Iris pigment epithelial cell (primary cell): ENCODE results near the gene FHIT.

Experiments used
- DNase-seq: peaks from one replicate; pipeline ENCODE4 v3.0.0-alpha.2; 2011; ENCODE audit warnings: low read depth

Gene FHIT

DNA sequence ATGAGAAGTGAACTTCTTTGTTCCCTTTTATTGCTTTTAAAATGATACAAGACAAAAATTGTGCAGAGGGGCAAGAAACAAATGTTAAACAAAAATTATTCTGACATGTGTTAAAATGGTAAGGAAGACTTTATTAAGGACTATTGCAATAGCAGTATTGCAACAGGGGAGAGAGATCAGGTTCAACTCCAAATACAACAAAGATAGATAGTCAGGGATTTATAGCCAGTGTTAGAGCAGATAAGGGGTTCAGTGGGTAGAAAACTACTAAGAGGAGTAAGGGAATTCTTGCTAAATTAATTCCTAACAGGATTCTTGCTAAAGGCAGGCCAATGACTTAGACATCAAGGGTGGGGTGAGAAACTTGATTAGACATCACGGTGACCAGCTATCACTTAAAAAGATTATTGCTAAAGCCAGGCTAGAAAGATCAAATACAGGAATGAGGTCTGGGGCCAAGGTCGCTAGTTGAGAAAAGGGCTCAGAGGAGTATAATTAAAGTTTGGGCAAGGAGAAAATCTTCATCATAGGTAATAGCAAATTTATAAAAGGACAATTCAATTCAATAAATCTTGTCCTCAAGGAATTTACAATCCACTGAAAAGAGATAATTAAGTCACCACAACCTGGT, 81.5 kb downstream of the FHIT start:
- no peak for DNase-seq

DNA sequence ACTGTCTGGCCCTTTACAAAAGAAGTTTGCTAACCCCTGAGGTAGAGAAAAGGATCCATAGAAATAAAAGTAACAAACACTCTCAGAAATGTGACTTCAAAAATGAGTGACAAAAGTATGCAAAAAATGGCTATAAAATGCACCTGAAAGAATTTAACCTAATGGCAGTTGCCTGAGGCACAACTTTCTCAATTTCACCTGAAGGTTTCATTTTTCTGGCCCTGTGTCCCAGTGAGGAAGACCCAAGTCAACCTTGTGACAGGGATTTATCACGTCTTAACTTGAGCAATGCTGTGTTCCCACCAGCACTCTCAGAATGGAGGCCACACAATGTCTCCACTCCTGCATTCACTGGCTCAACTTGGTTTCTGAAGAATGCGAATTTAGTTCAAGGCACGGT, 83.0 kb downstream of the FHIT start:
- DNase-seq: no peak

DNA sequence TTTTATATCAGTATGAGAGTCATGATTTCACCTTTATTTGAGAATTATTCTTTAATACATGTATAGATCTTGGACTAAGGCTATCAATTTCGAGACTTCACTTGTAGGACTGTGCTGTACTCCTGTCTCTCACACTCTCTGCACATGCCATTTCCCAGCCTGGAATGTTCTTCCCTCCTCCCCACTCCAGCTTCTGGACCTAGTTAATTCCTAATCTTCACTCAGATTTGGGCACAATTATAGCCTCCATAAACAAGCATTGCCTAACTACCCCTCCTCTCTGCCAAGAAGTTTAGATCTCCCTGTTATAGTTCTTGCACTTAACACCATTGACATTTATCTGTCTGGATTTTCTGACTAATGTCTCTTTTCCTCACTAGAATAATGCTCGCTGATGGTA, 88.3 kb downstream of the FHIT start:
- DNase-seq: no peak

DNA sequence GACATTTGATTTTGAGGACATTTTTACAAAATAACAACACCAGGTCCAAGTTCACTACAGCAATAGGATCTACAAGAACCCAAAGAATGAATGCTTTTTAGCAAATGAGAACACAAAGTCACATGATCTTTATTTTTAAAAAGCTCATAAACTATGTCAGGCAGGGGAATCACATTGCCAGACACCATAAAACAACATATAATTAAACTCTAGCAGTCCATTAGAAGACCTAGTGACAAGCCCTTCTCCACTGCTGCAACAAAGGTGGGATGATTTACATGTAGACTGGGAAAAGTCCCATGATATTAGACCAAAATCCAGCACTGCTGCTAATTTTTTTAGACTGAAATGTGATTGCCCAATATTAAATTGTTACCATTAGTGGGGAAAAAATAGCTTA, 92.6 kb downstream of the FHIT start:
- DNase-seq: no peak

DNA sequence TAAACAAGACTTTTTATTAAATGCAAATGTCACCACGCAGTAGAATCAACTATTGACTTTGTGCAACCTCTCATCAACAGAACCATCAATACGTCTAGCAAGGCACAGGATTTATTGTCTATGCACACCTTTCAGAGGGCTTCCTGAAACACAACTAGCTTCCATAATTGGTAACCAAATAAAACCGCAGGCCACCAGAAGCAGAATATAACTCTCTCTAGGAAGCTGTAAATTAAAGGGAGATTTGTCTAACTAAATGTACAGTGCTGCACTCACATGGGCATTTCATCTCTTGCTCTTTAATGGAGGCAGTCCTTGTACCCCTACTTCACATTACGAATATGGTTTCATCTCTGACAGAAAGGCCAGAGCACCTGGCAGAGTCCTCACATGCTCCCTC, 93.0 kb downstream of the FHIT start:
- DNase-seq: no peak

DNA sequence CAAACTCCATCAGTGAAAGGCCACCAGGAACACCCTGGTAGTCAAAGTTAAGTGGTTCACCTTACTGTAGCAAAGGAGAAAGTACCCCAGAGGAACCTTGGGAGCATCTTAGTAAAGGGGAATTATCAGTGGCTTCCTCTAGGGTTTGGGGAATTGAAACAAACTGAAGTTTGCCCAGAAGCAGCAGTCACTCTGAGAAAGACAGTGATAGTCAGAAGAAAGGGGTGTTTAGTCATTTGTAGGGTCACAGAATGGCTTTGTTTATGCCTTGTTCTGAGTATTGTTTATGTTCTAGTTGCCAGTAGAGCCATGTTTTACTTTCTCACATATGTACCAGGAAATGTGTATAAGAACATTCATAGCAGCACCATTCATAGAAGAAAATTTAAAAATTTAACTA, 93.8 kb downstream of the FHIT start:
- no peak for DNase-seq

DNA sequence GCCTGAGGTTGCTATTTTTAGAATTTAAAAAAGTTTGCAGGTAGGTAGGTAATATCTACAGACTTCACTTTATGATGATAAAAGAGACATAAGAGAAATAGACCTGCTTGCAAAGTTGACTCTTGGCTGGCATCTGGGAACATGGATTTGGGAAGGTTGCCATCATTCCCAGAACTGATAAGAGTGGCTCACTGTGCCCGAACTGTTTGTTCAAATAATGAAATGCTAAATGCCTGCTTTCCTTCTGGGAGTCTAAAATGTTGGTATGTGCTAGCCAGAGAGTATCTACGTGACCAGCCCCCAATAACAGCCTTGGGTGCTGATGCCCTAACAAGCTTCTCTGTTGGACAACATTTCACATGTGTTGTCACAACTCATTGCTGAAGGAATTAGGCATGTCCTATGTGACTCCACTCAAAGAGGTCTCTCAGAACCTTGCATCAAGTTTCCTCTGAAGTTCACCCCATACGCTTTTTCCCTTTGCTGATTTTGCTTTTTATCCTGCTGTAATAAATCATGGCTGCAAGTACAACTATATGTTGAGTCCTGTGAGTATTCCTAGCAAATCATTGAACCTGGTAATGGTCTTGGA, 95.5 kb downstream of the FHIT start:
- DNase-seq: no peak

DNA sequence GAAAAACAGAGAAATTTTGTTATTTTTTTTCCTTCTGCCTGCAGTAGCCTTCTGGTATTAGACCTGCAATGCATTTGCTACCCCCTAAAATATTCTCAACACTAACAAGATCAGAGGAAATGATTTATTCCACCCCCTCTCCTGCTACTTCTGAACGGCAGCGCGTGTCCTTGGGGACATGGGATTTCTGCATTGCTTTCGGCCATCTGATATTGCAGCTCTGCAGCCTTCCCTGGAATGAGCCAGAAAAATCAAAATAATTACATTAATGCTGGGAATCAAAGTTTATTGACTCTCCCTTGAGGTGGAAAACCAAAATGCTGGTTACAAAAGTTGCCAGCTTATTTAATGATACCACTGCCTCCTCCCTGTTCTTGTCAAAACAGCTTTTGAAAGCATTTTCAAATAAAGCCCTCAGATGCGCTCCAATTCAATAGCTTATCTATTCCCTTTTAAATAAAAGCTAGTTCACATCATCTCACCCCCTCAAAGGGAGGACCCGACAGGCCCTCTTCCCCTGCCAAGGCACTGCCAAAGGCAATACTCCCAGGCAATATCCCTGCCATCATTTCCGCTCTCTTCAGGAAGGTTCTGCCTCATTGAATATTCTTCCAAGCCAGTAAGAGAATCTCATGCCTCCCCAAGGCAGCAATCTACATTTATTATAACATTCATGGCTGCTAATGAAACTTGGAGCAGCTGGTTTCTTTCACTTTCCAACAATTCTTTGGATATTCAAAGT, 96.6 kb downstream of the FHIT start:
- DNase-seq: no peak

DNA sequence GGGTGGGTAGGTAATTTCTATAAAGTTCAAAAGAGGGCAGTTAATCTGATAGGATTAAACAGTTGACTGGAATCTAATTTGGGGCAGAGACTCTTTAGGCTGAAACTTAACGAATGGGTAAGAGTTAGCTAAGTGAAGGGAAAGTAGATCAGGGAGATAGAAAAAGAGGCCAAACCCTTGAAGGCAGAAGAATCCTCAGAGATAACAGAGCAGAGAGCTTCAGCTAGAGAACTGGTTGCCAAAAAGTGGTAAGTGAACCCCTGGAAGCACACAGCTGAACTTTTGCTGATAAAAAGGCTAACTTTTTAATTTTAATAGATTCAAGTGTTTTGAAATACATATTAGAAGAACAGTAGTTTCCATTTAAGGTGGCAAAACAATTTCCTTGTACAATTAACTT, 99.2 kb downstream of the FHIT start:
- no peak for DNase-seq

DNA sequence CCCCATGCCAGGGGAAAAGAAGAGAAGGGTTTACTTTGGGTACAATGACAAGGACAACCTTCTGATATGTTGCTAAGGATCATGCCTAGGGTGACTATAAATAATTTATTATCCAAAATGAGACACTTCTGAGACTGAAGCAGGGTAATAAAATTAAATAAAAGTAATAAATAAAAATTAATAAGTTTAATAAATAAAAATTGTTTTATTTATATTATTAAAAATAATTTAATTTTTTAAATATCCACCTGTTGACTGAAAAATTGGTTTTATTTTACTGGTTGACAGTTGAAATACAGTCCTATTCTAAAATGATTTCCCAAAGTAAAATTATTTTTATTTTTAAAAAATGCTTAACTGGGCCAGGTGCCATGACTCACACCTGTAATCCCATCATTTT, 102.0 kb downstream of the FHIT start:
- DNase-seq: no peak

DNA sequence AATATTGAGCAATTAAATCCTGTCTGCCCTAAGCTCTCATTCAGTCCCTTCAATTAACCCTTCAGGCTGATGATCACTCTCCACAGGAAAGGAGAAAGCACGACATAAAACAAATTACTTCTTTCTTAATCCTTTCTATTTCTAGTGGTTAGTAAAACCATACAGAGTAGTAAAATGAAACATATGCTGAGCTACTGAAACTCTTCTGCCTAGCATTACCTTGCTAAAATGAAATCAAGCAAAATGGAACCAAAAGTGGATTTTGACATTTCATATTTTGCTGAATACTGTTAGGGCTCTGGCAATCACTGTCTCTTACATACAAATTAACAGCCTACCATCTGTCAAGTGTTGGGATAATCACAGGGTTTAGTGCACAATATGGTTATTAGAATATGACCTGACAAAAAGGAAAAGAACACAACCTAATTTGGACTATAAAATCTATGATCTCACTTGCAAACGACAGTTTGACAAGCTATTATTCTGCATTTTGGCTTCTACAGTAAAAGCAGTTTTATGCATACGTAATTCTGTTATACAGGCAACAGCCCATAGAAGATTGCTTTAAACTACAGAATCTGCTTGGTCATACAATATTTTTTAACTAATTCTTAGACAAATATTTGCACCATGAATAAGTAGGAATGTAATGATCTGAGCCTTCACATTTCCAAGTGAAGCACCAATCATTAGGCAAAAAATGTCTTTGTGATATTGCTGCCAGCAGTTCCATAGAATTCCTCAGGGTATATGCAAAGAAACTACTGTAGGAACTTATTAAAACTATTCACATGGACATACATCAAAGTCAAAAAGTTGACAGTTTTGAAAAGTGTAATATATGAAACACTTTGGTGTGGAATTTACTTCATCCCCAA, 105.0 kb downstream of the FHIT start:
- DNase-seq: peak; percentile 2

DNA sequence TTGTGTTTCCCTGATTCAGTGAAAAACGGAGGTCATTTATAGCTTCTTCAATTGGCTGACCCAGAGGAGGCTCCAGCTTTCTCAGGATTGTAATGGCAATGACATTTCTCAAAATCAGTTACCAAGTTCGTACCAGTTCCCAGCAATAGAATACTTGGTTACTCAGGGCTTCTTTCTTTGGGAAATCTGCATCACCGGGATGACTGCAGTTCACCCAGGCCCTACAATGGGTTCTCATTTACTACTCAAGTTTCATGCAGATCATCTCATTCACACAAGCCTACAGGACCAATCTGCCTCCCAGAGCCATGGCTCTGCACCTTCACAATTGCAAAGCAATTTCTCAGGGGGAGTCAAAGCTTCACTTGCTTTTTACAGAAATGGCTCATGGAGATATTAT, 109.6 kb downstream of the FHIT start:
- DNase-seq: no peak

DNA sequence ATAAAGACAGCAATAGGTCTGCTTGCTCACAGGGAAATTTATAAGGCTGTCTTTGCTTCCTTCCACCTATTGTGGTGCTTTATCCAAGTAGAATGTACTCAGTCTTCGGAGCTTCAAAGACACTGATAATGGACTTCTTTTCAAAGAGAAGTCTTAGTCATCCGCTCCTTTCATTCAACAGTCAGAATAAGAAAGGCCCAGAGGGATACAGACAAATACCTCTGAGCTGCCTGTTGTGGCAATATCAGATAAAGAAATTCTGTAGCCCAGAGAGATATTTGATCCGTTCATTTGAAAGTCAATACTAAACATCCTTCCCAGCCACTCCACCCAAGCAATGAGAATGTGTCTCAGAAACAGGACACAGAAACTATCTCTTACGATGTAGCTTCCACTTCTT, 110.0 kb downstream of the FHIT start:
- DNase-seq: no peak

DNA sequence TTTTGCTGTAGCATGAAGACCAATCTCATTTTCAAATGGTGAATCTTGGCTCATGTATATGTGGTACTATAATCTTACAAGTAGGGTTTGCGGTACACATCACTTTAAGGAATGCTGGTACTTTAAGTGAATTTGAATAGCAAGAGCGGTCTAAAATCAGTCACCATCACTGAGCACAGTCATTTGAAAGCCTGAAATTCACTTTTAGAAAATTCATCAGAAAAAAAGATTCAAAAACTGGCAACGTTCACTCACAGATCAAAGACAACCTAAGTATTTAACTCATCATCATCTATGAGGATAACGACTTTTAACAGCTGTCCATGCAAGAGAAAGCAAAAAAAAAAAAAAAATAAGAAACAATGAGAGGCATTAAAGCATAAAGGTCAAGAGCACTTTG, 111.6 kb downstream of the FHIT start:
- DNase-seq: no peak

DNA sequence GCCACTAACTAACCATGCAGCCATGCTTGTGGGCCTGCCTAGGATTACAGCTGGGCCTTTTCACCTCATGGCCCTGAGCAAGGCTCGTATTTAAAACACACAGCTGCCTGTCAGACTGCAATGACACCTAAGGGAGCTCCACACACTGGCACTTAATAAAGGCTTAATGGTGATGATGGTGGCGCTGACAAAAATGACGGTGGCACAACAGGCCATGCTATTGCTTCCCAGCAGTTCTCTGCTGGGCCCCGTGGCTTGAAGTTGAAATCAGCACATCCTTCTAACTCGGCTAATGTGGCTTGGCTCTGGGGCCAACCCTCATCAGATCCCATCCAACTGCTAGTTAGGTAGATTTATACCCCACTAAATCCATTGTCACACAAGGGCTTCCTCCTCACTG, 112.9 kb downstream of the FHIT start:
- no peak for DNase-seq

DNA sequence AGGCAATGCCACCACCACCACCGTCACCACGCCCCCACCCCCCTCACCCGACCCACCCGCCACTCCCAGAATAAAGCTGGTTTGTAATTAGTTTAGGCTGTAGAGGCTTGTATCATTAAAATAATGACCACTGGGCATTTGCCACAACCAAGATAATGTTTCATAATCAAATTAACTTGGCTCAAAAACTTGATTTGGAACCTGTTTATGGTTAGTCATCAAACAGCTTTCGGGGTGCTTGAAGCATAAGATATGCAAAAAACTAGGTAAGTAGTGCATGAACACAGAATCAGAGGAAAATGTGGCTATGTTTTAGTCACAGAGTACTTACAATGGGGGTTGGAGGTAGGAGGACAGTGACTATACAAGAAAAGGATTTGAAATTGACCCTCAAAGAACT, 115.1 kb downstream of the FHIT start:
- DNase-seq: no peak

DNA sequence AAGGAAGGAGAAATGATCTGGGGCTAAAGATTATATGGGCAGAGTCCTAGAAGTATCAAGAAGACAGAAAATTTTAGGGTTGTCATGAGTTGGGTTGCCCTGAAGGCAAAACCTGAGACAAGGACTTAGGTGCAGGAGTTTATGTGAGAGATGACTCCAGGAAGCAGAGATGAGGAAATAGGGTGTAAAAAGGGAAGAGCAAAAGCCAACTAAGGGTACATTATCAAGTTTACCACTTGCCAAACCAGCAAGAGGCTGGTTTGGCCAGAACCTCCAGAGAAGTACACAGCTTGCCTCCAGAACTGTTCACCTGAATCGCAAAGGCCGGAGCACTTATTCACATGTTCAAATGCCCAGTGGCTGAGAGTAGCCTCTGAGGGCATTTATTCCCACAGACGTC, 116.7 kb downstream of the FHIT start:
- DNase-seq: no peak

DNA sequence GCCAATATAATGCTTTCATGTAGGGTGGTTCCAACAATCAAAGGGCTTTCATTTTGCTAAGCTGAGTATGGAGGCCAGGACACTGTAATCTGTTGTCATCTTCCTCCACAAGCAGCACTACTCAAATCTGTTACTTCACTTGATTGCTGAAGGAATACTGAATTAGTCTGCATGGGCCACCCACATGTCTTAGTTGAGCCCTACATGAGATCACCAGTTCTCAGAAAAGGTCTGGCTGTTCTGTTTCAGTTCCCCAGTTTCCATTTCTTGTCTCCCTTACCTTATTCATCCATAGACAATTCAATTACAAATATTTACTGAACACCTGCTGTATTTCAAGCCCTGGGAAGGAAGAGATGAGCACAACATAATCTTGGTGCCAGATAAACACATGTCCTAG, 119.2 kb downstream of the FHIT start:
- no peak for DNase-seq

DNA sequence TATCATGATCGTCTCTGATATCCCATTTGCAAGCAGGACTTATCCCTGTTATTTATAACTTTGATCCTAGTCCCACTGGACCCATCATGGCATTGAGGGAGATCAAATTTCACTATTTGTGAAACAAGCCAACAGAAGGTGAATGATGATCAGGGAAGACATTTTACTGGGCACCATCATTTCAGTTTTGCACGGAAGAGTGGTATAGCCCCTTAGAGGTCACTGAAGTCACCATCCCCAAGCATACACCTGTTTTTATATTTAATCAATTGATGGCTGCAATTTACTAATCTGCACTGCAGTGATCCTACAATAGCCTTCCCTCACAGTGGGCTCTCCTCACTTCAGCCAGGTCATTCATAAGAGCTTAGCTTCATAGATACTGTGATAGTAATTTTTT, 132.4 kb downstream of the FHIT start:
- no peak for DNase-seq

DNA sequence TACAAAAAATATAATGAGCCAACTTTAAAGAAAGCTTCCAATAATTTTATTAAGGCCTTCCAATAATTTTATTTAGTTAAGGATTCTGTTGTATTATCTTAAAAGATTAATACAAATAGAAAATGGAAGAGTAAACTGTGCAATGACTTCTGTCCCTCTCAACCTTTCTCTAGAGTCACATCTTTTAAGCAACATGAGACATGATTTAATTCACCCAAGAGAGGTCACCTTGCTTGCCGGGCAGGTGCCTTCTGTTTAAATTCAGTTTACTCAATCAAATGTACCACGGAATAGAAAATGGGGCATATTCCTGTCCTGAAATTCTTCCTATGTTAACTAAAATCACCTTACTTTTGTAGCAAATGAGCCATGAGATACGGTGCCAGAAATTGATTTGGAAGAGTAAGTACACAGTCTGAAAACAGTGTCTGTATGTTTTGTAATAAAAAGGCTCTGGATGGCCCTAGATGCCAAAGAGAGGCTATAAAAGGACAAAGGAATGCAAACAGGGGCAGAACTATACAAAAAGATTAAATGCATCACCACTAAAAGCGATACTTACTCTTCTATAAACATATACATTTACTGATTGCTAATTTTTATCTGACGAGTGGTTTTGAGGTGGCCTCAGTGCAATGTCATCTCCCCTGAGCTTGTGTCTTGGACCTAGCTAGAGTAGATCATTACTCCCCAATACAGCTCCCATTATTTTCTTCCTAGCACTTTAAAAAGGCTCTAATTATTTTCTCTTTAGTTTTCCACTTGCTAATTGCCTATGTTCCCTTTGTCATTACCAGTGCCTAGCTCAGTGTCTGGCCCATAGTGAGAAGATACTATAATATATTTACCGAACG, 134.0 kb downstream of the FHIT start:
- DNase-seq: no peak

DNA sequence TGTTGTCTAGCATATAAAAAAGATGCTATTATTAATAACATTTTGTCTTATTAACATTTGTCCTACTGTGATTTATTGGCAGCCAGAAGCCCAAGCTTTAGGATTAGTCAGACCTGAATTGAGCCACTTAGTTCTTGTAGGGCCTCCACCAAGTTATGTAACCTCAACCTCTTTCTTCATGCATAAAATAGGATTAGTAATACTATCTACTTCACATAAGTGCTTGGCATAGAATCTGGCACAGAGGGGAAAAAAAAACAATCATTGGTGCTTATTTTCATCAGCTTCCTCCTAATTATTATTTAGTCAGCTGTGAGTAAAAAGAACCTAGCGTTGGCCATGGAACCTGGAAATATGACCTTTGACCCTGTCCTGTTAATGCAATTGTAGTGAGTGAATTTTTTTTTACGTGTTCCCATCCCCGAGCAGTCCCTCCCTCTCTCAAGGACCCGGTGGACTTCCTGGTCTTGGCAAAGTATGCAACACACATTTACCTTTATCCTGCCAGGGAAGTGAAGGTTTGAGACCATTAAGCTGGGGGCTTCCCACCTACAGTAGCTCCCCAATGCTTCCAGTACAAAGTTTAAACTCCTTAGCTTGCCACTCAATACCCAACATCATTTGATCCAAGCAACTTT, 136.8 kb downstream of the FHIT start:
- peak; percentile 12 for DNase-seq
